ENCODE measurements around the gene DCAF5.

DCAF5 gene

DNA sequence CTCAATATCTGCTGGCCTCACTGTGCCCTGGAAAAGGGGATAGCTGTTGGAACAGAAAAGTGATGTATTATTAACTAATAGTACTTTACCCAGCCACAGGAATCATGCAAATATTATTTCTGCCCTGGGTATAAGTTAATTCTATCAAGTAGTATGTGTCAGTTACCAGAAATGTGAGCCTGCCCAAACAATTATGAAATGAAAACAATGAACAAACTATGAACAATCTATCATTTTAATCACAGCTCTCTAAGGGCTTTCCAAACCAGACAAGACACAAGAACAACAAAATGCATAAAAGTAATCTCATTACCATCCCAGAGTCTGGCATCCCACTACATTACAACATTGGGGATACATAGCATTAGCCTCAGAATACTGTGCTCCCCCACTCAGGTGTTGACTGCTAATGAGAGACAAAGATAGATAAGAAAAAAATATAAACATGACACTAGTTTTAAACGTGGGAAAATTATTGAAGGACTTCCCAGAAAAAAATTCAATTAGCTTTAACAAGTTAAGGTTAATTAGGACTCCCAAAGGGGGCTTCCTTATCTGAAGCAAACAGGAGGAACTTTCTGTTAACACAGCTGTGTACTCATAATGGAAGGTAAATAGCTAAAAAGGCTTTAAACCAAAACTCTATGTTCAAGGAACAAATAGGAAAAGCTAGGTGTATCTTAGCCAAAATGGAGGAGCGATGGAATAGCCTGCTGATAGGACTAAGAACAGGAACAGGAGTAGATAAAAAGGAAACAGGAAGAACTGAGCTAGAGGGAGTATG, 3.3 kb downstream of the DCAF5 start:
- FAIRE-seq = no peak
- DNase-seq (ENCODE audit: low spot score) = no peak

DNA sequence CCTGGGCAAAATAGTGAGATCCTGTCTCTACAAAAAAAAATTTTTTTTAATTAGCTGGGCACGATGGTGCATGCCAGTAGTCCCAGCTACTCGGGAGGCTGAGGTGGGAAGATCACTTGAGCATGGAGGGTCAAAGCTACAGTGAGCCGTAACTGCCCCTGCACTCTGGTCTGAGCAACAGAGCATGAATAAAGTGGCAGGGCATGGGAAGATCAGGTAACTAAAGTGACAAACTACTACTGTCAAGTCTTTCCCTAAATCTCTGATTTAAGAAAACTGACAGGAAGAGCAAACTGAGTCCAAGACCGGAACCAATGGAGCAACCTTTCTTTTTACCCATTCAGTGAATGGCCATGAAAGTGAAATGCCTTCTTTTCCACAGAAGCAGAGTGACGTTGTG, 10.8 kb downstream of the DCAF5 start:
- DNase-seq (ENCODE audit: low spot score) (no peak), FAIRE-seq (peak; percentile 5)

GRCh38 chr14:69141550-69141949, 11.4 kb downstream of the DCAF5 start:
- DNase-seq (ENCODE audit: low spot score) (no peak), FAIRE-seq (peak; percentile 23)

- no peak for DNase-seq (ENCODE audit: low spot score)
- FAIRE-seq = no peak
These were observed 13.2 kb downstream of the DCAF5 start for GRCh38 chr14:69139743-69140142.

GRCh38 chr14:69137843-69138535, 14.9 kb downstream of the DCAF5 start:
- DNase-seq (ENCODE audit: low spot score) (no peak), FAIRE-seq (no peak)

- FAIRE-seq (no peak), DNase-seq (ENCODE audit: low spot score) (no peak)
These were observed 15.5 kb downstream of the DCAF5 start for GRCh38 chr14:69137416-69137815.

GRCh38 chr14:69135133-69135532, 17.8 kb downstream of the DCAF5 start:
- DNase-seq (ENCODE audit: low spot score) (no peak), FAIRE-seq (peak; percentile 52)

GRCh38 chr14:69133206-69134125, 19.5 kb downstream of the DCAF5 start:
- DNase-seq (ENCODE audit: low spot score) (peak; percentile 38), FAIRE-seq (peak; percentile 70)

DNA sequence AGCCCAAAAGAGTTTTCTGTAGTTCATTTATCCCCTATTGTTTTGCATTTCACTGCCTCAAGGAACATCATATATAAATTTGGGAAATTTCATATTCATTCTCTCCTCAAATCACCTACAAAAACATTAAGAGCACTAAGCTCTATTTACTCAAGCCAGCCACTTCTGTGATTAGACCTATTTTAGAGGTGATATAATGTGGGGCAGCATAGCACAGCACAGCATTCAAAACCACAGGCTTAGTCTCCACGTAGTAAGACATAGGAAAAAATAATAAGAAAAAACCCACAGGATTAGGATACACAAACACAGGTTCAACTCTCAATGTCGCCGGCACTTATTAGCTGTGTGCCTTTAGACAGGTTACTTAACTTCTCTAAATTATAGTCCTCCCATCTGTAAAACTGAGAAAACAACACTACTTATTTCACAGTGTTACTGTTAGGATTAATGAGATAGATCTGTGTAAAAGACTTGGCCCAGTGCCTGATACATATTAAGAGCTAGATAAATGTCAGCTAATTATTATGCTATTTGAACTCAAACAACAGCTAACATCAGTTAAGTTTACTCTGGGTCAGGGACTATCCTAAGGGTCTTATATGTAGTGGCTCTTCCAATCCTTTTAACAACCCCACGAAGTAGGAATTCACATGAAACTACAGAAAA, 20.3 kb downstream of the DCAF5 start:
- DNase-seq (ENCODE audit: low spot score) = no peak

GRCh38 chr14:69131176-69131575, 21.7 kb downstream of the DCAF5 start:
- FAIRE-seq (no peak), DNase-seq (ENCODE audit: low spot score) (no peak)

More for the DNA sequence above, 20.3 kb downstream of the DCAF5 start:
- FAIRE-seq = no peak

DNA sequence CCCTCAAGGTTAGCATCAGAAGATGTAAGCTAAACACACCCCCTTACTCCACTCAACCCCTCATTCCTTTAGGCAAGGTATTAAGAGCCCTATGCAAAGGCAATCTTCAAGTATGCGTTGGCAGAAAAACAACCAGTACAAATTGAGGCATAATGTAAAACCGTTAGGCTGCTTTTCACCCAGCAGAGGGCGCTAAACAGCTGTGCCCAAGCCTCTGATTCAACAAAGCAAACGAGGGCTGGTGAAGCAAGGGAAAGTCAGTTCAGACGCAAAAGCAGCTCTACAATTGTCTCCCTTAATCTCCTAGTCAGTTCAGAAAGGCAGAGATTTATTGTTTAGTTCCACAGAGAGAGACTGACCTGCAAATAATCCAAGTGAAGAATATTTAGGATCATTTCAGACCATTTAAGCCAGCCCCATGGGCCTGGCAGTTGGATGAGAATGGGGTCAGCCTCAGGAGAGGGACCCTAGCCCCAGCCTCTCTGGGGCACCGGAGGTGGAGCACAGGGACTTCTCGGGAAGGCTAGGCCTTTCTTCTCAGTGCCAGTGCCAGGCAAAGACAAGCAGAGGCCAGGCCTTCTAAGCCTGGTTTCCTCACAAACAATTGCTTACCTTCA, 23.5 kb downstream of the DCAF5 start:
- DNase-seq (ENCODE audit: low spot score) (peak; percentile 90), FAIRE-seq (peak; percentile 99)

DNA sequence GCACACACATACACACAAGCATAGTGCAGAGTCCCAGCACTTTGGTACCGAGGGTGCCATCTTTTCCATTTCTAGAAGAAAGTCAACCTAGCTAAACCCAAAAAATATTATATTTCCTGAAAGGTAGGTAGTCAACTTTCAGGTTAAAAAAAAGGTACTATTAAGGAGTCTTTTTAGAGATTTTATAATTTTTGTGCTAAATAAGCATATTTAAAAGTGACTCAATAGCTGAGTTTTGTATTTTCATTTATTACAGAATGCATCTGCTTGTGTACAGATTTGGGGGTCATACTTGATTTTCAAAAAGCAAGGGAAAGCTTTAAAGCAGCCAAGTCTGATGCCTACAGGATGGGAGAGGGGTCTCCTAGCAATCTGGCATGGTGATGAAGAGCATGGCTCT, 34.6 kb downstream of the DCAF5 start:
- no peak for FAIRE-seq

GRCh38 chr14:69117020-69117767, 35.7 kb downstream of the DCAF5 start:
- DNase-seq (ENCODE audit: low spot score) (no peak), FAIRE-seq (peak; percentile 89)

More for the DNA sequence above, 34.6 kb downstream of the DCAF5 start:
- no peak for DNase-seq (ENCODE audit: low spot score)

DNA sequence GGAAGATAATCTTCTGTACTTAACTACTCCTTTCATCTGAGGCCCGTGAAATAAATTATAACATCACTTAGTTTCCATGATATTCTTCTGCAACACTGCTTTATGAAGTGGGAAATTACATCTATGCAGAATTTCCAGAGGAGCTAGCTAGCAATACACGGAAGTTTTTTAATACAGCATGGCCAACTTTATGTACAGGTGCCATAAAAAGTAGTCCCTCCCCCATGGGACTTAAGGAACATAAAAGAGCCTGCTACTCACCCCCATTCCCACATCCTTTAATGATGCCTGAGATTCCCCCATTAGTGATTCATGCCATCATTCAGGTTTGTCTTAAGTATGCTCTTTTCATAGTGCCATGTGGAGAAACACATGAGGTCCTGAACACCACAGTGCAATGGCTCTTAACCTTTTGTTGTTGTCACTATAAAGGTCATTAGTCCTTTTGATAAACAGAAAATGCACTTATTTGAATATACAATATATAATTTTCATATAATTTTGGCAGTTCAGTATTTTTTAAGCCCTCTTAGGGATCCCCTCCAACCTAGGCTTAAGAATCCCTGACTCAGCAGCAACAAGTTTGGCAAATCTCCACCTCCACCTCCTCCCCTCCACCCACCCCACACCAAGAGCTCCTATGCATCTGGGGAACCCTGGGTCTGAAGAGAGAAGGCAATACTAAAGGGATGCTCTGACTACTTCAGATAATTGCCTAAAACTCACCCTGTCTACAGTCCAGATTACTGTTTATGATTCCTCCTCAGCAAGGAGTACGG, 37.3 kb downstream of the DCAF5 start:
- FAIRE-seq = peak; percentile 69
- DNase-seq (ENCODE audit: low spot score) = no peak

DNA sequence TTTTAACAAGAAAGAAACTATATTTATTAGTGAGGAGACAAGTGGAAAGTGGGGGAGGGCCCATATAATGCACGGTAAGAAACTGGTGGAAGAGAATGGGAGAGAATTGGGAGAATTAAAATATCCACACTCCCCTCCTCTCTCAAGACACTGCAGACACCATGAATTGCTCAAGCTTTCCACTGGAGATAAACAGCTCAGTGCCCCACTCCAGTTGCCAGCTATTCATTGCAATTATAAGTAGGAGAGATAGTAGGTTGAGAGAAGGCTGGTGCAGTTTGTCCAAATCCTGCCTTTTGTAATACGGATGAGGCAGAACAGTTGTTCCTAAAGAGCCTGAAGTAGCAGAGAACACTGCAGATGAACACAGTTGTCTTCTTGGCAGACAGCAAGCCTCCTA, 38.2 kb downstream of the DCAF5 start:
- FAIRE-seq (no peak), DNase-seq (ENCODE audit: low spot score) (no peak)

GRCh38 chr14:69108358-69108757, 44.6 kb downstream of the DCAF5 start:
- FAIRE-seq (peak; percentile 85), DNase-seq (ENCODE audit: low spot score) (no peak)

DNA sequence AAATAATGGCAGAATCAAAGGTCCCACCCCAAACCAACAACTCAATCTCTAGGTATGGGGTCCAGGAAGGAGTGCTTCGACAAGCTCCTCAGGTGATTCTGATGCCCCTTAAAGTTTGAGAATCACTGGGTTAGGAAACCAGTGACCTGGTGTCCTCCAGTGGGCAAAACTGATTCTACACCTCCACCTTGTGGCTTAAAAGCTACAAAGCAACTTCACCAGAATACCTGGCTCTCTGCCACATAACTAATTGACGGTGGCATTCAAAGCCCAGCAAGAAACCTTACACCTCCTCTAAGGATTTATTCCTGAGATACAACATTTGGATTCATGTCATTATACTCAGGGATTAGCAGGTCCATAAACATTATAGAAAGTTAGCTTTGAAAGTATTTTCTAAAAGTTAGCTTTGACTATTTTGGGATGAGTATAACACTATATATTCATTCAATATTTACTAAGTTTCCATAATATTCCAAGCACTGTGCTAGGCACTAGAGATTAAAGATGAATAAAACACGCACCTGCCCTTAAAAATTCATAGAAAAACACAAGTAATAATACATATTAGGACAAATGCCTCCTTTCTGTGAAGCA, 45.4 kb downstream of the DCAF5 start:
- peak; percentile 82 for FAIRE-seq
- DNase-seq (ENCODE audit: low spot score) = peak; percentile 88

DNA sequence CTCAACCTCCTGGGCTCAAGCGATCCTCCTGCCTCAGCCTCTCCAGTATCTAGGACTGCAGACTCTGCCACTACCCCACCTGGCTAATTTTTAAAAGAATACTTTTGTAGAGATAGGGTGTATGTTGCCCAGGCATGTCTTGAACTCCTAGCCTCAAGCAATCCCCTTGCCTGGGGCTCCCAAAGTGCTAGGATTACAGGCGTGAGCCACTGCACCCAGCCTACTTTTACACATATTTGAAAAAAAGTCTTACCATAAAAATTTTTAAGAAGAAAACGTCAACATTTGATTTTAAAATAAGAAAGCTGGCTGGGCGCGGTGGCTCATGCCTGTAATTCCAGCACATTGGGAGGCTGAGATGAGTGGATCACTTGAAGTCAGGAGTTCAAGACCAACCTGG, 46.5 kb downstream of the DCAF5 start:
- no peak for DNase-seq (ENCODE audit: low spot score)
- FAIRE-seq = no peak

DNA sequence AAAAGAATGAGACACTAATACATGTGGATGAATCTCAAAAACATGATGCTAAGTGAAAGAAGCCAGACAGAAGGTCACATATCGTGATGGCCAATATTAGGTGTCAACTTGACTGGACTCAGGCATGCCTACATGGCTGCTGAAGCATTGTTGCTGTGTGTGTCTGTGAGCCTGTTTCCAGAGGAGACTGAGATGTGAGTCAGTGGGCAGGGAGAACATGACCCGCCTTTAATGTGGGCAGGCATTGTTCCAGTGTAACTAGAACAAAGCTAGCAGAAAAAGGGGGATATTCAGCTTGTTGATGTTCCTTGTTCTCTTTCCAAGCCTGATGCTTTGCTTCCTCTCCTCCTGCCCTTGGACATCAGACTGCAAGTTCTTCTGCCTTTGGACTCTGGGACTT, 47.6 kb downstream of the DCAF5 start:
- DNase-seq (ENCODE audit: low spot score) (no peak), FAIRE-seq (peak; percentile 68)
